Activated CD8-positive, alpha-beta memory T cell treated with anti-CD3 and anti-CD28 coated beads, Interleukin-2, amount 10 ng/mL, durations not matched to agents 7 days and 5 days (primary cell): ENCODE measurements around the gene CACNA1C. TPM values are rescaled to one million over a fixed set of nuclear protein-coding genes. Genes with fewer than 3 reads are reported as not detected.

Source experiments
- ATAC-seq: fragments of 150-1000 bp; cut with Tn5 transposase; one replicate; pipeline ENCODE4 v1.10.0; 2021; ENCODE audit warnings: moderate library complexity
- CTCF ChIA-PET: fragments of 350-600 bp; sonication (Branson Sonifier 250); formaldehyde crosslinking; loops from one replicate; lab custom pipeline; 2021; ENCODE audit warnings: antibody characterized with exemption; lab: Charles Lee
- DNase-seq: peaks from one replicate; pipeline ENCODE4 v3.0.0-alpha.2; 2020
- H3K27ac Mint-ChIP-seq: one replicate; pipeline ENCODE4 v1.8.0; 2021; ENCODE audit warnings: mild to moderate bottlenecking, mixed read lengths
- H3K27me3 Mint-ChIP-seq: one replicate; pipeline ENCODE4 v1.8.0; 2021; ENCODE audit warnings: mixed read lengths
- H3K36me3 Mint-ChIP-seq: one replicate; pipeline ENCODE4 v1.8.0; 2021; ENCODE audit warnings: mild to moderate bottlenecking, mixed read lengths
- H3K4me1 Mint-ChIP-seq: one replicate; pipeline ENCODE4 v1.8.0; 2021; ENCODE audit warnings: mixed read lengths
- H3K4me3 Mint-ChIP-seq: one replicate; pipeline ENCODE4 v1.8.0; 2021; ENCODE audit warnings: mild to moderate bottlenecking, moderate library complexity, mixed read lengths
- H3K9me3 Mint-ChIP-seq: one replicate; pipeline ENCODE4 v1.8.0; 2022; ENCODE audit warnings: low read depth, mixed read lengths
- total RNA-seq, 2 experiments: library from RNA; stranded (reverse); gene quantifications; one replicate each; pipeline ENCODE4 v1.2.3, GENCODE V29; 2021

Gene CACNA1C
- total RNA-seq, 2 experiments from 2014 or later: 0.14 to 0.26 TPM

DNA sequence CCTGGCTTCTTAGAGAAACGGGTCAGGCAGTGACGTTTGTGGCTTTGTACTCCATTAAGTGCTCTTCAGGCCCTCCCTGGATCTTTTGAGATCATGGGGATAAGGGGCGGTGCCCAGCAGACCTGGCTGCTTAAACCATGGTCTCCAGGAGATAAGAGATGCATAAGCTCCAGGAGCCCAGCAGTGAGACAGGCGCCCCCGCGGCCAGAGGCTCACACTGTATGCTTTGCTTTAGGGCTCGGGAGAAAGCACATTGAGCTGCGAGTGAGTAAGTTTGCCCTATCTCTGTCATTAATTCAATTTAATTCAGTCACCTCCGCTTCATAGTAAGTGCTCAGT, 359.5 kb downstream of the CACNA1C start:
- no peak for ATAC-seq
- CTCF ChIA-PET: no interaction called here

DNA sequence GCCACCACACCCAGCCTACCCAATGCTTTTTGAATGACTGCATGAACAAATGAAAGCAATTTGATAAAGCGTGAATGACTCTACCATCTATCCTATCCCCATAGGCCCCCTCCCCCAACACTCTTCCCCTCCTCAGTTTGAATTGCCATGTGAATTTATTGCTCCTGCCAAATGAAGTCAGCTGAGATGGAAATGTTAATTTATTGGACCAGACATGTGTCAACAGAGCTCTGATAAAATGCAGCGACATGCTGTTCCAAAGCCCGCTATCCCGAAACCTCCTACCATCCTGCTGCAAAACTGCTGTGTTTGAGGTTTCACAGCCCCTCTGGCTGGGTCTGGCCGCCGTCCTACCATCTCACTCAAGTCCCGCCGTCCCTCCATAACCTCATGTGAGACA, 360.5 kb downstream of the CACNA1C start:
- Mint-ChIP-seq H3K9me3 (no peaks in the 10 kb centered on the region), H3K27me3 (peaks cover 4% of the 10 kb centered on the region), H3K4me3 (no peak overlapping the region), H3K27ac (no peak overlapping the region), H3K4me1 (no peaks in the 10 kb centered on the region), H3K36me3 (no peaks in the 10 kb centered on the region)
- no peak for DNase-seq
- ATAC-seq: no peak
- CTCF ChIA-PET: no interaction called here

More for the DNA sequence above, 359.5 kb downstream of the CACNA1C start:
- Mint-ChIP-seq H3K4me1 (no peaks in the 10 kb centered on the region), H3K36me3 (no peaks in the 10 kb centered on the region), H3K27me3 (peaks cover 4% of the 10 kb centered on the region), H3K27ac (no peak overlapping the region), H3K4me3 (no peak overlapping the region), H3K9me3 (no peaks in the 10 kb centered on the region)
- DNase-seq: no peak

DNA sequence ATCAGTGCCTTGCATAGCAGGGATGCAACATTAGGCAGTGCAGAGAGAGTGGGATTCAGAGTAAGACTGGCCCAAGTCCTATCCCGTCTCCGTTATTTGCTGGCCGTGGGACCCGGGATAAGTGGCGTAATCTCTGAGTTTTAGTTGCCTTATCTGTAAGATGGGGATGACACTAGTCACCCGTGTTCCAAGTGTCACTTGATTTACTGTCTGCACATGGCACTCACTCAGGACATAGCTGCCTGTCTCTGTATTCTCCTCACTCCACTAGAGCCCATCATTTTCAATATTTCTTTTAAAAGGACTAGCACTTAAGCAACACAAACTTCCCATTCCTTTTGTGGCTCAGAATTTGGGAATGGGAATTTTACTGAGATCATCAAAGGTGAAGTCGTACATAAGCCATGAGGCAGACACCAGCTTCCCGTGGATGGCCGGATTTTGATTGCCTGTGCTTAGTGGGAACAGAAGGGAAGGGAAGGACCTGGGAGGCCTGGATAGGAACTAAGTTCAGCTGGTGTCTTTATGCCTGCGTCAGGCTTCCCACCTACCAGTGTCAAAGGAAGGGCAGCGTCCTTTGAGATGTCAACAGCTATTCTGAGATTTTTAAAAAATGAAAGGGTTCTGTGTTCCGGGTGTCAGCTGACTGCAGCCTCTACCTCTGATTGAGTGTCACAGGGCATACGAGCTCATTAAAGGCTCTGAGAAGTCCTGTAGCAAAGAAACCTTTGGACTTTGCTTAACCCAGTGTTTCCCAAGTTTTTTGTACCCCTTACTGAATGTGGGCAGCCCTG, 361.4 kb downstream of the CACNA1C start:
- CTCF ChIA-PET: no interaction called here
- no peaks in the 10 kb centered on the region for H3K9me3 Mint-ChIP-seq

GRCh38 chr12:2414810-2415567, 362.2 kb downstream of the CACNA1C start:
- Mint-ChIP-seq H3K27ac (no peak overlapping the region), H3K4me1 (no peaks in the 10 kb centered on the region)

More for the DNA sequence above, 361.4 kb downstream of the CACNA1C start:
- no peaks in the 10 kb centered on the region for H3K4me1 Mint-ChIP-seq
- no peak overlapping the region for H3K4me3 Mint-ChIP-seq
- ATAC-seq (no peak), DNase-seq (no peak)
- H3K36me3 Mint-ChIP-seq: no peaks in the 10 kb centered on the region
- no peak overlapping the region for H3K27ac Mint-ChIP-seq
- H3K27me3 Mint-ChIP-seq: peaks cover 4% of the 10 kb centered on the region

GRCh38 chr12:2415568-2415944, 362.8 kb downstream of the CACNA1C start:
- Mint-ChIP-seq H3K4me1 (no peaks in the 10 kb centered on the region), H3K4me3 (no peak overlapping the region), H3K27ac (no peak overlapping the region), H3K9me3 (no peaks in the 10 kb centered on the region), H3K36me3 (no peaks in the 10 kb centered on the region), H3K27me3 (peaks cover 3% of the 10 kb centered on the region)
- DNase-seq: no peak
- CTCF ChIA-PET: interaction anchor here (1.0 kb wide), 1 partner anchor 21 kb away, joined by 4 read pairs; no protein-coding TSS in a partner anchor
- ATAC-seq: no peak

More at GRCh38 chr12:2414810-2415567, 362.2 kb downstream of the CACNA1C start:
- no peak overlapping the region for H3K4me3 Mint-ChIP-seq
- CTCF ChIA-PET: interaction anchor here (1.0 kb wide), 1 partner anchor 20 kb away, joined by 4 read pairs; no protein-coding TSS in a partner anchor
- H3K9me3 Mint-ChIP-seq: no peaks in the 10 kb centered on the region
- peaks cover 4% of the 10 kb centered on the region for H3K27me3 Mint-ChIP-seq
- DNase-seq (no peak), ATAC-seq (no peak)
- no peaks in the 10 kb centered on the region for H3K36me3 Mint-ChIP-seq

GRCh38 chr12:2416158-2416557, 363.4 kb downstream of the CACNA1C start:
- H3K27ac Mint-ChIP-seq: no peak overlapping the region
- no peak for ATAC-seq
- H3K27me3 Mint-ChIP-seq: peaks cover 6% of the 10 kb centered on the region
- CTCF ChIA-PET: no interaction called here
- H3K9me3 Mint-ChIP-seq: no peaks in the 10 kb centered on the region
- H3K4me3 Mint-ChIP-seq: no peak overlapping the region
- no peaks in the 10 kb centered on the region for H3K36me3 Mint-ChIP-seq
- H3K4me1 Mint-ChIP-seq: no peaks in the 10 kb centered on the region
- DNase-seq: no peak

DNA sequence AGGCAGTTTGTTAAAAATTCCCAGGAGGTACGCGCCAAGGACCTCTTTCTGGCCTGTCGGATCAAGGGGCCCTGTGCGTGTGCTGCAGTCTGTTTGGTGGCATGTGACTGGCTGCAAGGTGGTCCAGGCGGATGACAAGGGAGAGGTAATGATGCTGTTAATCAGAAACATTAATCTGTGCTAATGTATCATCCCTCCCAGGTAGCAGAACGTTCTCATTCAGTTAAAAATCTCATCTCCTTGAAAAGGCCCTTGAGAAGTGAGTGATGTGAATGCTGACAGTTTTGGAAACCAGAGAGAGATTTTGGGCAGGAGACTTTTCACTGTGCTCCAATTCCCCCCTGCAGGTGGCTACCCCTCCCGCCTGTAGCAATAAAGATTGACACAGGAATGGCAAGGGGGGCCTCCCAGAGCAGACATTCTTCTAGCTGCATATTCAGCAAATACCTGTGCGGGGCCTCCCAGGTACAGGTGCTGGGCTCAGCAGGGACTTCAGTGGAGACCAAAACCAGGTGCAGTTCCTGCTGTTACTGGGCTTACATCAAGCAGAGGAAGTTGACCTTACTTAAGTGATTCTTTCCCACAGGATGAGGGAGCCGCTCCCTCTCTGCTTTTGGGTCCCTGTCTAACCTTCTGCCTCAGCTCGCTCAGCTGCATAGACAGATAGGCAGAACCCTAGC, 364.8 kb downstream of the CACNA1C start:
- H3K27me3 Mint-ChIP-seq: peaks cover 10% of the 10 kb centered on the region
- no peaks in the 10 kb centered on the region for H3K4me1 Mint-ChIP-seq
- H3K36me3 Mint-ChIP-seq: no peaks in the 10 kb centered on the region
- no peak for ATAC-seq
- H3K27ac Mint-ChIP-seq: no peak overlapping the region
- CTCF ChIA-PET: no interaction called here
- H3K4me3 Mint-ChIP-seq: no peak overlapping the region
- no peaks in the 10 kb centered on the region for H3K9me3 Mint-ChIP-seq
- DNase-seq: no peak

- CTCF ChIA-PET: interaction anchor here (0.6 kb wide), 1 partner anchor 165 kb away, joined by 3 read pairs; no protein-coding TSS in a partner anchor
- ATAC-seq (no peak), DNase-seq (no peak)
- no peak overlapping the region for H3K27ac Mint-ChIP-seq
- no peaks in the 10 kb centered on the region for H3K9me3 Mint-ChIP-seq
- H3K4me1 Mint-ChIP-seq: no peaks in the 10 kb centered on the region
- H3K36me3 Mint-ChIP-seq: no peaks in the 10 kb centered on the region
- H3K4me3 Mint-ChIP-seq: no peak overlapping the region
- H3K27me3 Mint-ChIP-seq: peaks cover 10% of the 10 kb centered on the region
Observed at GRCh38 chr12:2418579-2418978, 365.8 kb downstream of the CACNA1C start.

DNA sequence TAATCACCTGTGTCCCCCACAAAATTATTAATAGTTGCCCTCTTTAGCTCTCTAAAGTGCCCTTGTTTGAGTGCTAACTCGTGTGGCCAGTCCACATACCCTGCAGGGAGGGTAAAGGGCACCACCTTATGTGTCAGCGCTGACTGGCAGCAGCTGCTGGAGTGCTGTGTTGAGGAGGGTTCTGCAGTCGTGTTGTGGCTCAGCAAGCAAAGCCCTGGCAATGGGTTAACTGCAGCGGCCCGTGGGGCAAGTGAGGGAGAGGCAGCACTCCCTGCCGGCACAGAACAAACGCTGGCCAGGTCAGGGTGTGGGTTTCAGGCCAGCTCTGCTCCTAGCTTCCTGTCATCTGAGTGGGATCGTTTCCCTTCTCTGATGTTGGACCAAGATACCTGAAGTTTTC, 369.8 kb downstream of the CACNA1C start:
- H3K27me3 Mint-ChIP-seq: peaks cover 7% of the 10 kb centered on the region
- CTCF ChIA-PET: no interaction called here
- no peaks in the 10 kb centered on the region for H3K36me3 Mint-ChIP-seq
- no peaks in the 10 kb centered on the region for H3K9me3 Mint-ChIP-seq
- H3K4me1 Mint-ChIP-seq: no peaks in the 10 kb centered on the region
- no peak overlapping the region for H3K27ac Mint-ChIP-seq
- DNase-seq (no peak), ATAC-seq (no peak)
- H3K4me3 Mint-ChIP-seq: no peak overlapping the region

DNA sequence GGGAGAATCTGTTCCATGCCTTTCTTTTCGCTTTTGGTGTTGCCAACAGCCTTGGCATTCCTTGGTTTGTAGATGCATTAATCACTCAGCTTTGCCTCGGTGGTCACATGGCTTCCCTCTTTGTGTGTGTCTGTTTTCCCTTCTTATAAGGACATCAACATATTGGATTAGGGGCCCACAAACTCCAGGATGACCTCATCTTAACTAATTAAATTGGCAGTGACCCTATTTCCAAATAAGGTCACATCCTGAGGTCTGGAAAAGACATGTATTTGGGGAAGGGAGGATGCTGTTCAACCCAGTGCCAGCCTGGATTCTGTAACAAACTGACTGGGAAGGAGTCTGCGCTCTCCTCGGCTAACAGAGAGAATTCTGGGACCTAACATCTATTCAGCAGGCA, 376.2 kb downstream of the CACNA1C start:
- Mint-ChIP-seq H3K36me3 (no peaks in the 10 kb centered on the region), H3K4me3 (no peak overlapping the region), H3K9me3 (no peaks in the 10 kb centered on the region), H3K27ac (no peak overlapping the region), H3K4me1 (no peaks in the 10 kb centered on the region), H3K27me3 (peaks cover 8% of the 10 kb centered on the region)
- DNase-seq: no peak
- CTCF ChIA-PET: interaction anchor here (0.8 kb wide), 1 partner anchor 634 kb away, joined by 3 read pairs; no protein-coding TSS in a partner anchor
- ATAC-seq: no peak

GRCh38 chr12:2431810-2432209, 379.0 kb downstream of the CACNA1C start:
- Mint-ChIP-seq H3K27me3 (peaks cover 10% of the 10 kb centered on the region), H3K36me3 (no peaks in the 10 kb centered on the region), H3K4me1 (no peaks in the 10 kb centered on the region), H3K9me3 (no peaks in the 10 kb centered on the region), H3K4me3 (no peak overlapping the region), H3K27ac (no peak overlapping the region)
- CTCF ChIA-PET: no interaction called here
- DNase-seq: no peak
- ATAC-seq: no peak

DNA sequence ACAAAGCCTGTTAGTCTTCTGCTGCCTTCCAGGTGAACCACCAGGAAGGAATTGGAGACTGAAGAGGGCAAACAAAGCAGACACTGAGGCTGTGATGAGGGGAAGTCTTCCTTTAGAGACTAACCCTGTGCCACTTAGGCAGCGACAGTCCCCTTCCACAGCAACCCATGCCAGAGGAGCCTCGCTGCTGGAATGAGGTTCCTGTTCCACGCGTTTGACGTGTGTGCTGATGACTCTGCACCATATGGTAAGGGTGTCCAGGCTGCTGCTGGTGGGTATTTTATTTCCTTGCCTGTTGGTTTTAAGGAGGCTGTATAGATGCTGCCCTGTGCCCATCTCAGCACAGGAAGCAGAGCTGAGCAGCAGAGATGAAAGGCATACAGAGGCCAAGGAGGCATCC, 380.1 kb downstream of the CACNA1C start:
- Mint-ChIP-seq H3K27me3 (peaks cover 10% of the 10 kb centered on the region), H3K4me3 (no peak overlapping the region), H3K27ac (no peak overlapping the region), H3K9me3 (no peaks in the 10 kb centered on the region), H3K36me3 (no peaks in the 10 kb centered on the region), H3K4me1 (no peaks in the 10 kb centered on the region)
- DNase-seq: no peak
- no peak for ATAC-seq
- CTCF ChIA-PET: no interaction called here

- ATAC-seq: no peak
- DNase-seq: no peak
- H3K36me3 Mint-ChIP-seq: no peaks in the 10 kb centered on the region
- CTCF ChIA-PET: no interaction called here
- no peak overlapping the region for H3K4me3 Mint-ChIP-seq
- H3K27me3 Mint-ChIP-seq: peaks cover 7% of the 10 kb centered on the region
- no peaks in the 10 kb centered on the region for H3K9me3 Mint-ChIP-seq
- H3K27ac Mint-ChIP-seq: no peak overlapping the region
- H3K4me1 Mint-ChIP-seq: no peaks in the 10 kb centered on the region
Observed at GRCh38 chr12:2435511-2435910, 382.7 kb downstream of the CACNA1C start.
